Liver (tissue), 9 donors: Measurements from ENCODE around the gene KRTAP10-8. TPM values are rescaled to one million over a fixed set of nuclear protein-coding genes. Genes with fewer than 3 reads are reported as not detected.
"Not testable (repeated sequence)": the region's sequence is repeated elsewhere in the genome, so short reads cannot be mapped to it uniquely, and the experiment has no call there.

ENCODE experiments used
- DNase-seq: peaks from one replicate; pipeline ENCODE4 v3.0.0-alpha.2; 2017; ENCODE audit warnings: low spot score
- H3K27ac ChIP-seq, 2 donors: one replicate each; pipeline ENCODE4 v1.7.0; 2013; ENCODE audit warnings: inconsistent platforms in 2 of 2, low read length in 2 of 2, control low read depth in 1 of 2, low read depth in 1 of 2, mild to moderate bottlenecking in 1 of 2
- H3K27me3 ChIP-seq, 4 donors: one replicate each; pipeline versions ENCODE4 v1.6.1 to v1.7.0; 2013; ENCODE audit warnings: low read length in 3 of 4, inconsistent platforms in 1 of 4, mild to moderate bottlenecking in 1 of 4, moderate library complexity in 1 of 4; ENCODE audit not compliant: control insufficient read depth in 4 of 4, insufficient read depth in 4 of 4
- H3K36me3 ChIP-seq, 4 donors: one replicate each; pipeline versions ENCODE4 v1.6.1 to v1.7.0; 2013; ENCODE audit warnings: low read length in 3 of 4, mild to moderate bottlenecking in 3 of 4, low read depth in 1 of 4, moderate library complexity in 1 of 4; ENCODE audit not compliant: control insufficient read depth in 4 of 4, insufficient read depth in 3 of 4
- H3K4me1 ChIP-seq, 4 donors: one replicate each; pipeline versions ENCODE4 v1.6.1 to v1.7.0; 2013; ENCODE audit warnings: low read length in 3 of 4, mild to moderate bottlenecking in 3 of 4, moderate library complexity in 1 of 4; ENCODE audit not compliant: control insufficient read depth in 4 of 4, insufficient read depth in 4 of 4
- H3K4me3 ChIP-seq, 3 donors: one replicate each; pipeline versions ENCODE4 v1.6.1 to v1.7.0; 2013; ENCODE audit warnings: low read length in 3 of 3, control low read depth in 1 of 3, low read depth in 1 of 3, mild to moderate bottlenecking in 1 of 3
- H3K9ac ChIP-seq, 2 donors: one replicate each; pipeline ENCODE4 v1.7.0; 2013; ENCODE audit warnings: low read length in 2 of 2, mild to moderate bottlenecking in 2 of 2, moderate library complexity in 2 of 2, control low read depth in 1 of 2, low read depth in 1 of 2
- H3K9me3 ChIP-seq, 4 donors: one replicate each; pipeline versions ENCODE4 v1.6.1 to v1.7.0; 2013; ENCODE audit warnings: low read length in 3 of 4; ENCODE audit not compliant: control insufficient read depth in 4 of 4
- FOXA1 ChIP-seq: IDR thresholded peaks from 2 replicates; pipeline ENCODE4 v1.6.1; 2016; ENCODE audit warnings: antibody characterized with exemption
- HNF4A ChIP-seq, 2 donors: conservative IDR thresholded peaks; 2 replicates each; pipeline ENCODE4 v1.6.1; 2016; ENCODE audit warnings: antibody characterized with exemption in 2 of 2, mild to moderate bottlenecking in 2 of 2
- MAX ChIP-seq: IDR thresholded peaks from 2 replicates; pipeline ENCODE4 v1.6.1; 2016; ENCODE audit warnings: antibody characterized with exemption
- NR2F2 ChIP-seq: IDR thresholded peaks from 2 replicates; pipeline ENCODE4 v1.6.1; 2016; ENCODE audit warnings: antibody characterized with exemption
- REST ChIP-seq: IDR thresholded peaks from 2 replicates; pipeline ENCODE4 v1.6.1; 2016; ENCODE audit warnings: antibody characterized with exemption, mild to moderate bottlenecking
- RXRA ChIP-seq, 2 donors: IDR thresholded peaks; 2 replicates each; pipeline ENCODE4 v1.6.1; 2017 to 2018; ENCODE audit warnings: antibody characterized with exemption in 2 of 2, mild to moderate bottlenecking in 1 of 2
- SP1 ChIP-seq: IDR thresholded peaks from 2 replicates; pipeline ENCODE4 v1.6.1; 2018; ENCODE audit warnings: antibody characterized with exemption, mild to moderate bottlenecking
- TAF1 ChIP-seq: conservative IDR thresholded peaks from 2 replicates; pipeline ENCODE4 v1.6.1; 2016; ENCODE audit warnings: antibody characterized with exemption, mild to moderate bottlenecking
- YY1 ChIP-seq: IDR thresholded peaks from 2 replicates; pipeline ENCODE4 v1.6.1; 2016; ENCODE audit warnings: antibody characterized with exemption, mild to moderate bottlenecking
- WGBS: extraction: QIAGEN DNeasy Blood & Tissue Kit; methylation state at CpG from one replicate; pipeline ENCODE4 v1.1.7; 2013; 5-methylcytosine and 5-hydroxymethylcytosine counted together
- polyA plus RNA-seq, 2 donors: library from polyadenylated mRNA; stranded (reverse) in 1 of 2; unstranded in 1 of 2; fragments of 200-250 nt in 1 of 2; fragments of >200 nt in 1 of 2; fragmentation: Nextera tagmentation in 1 of 2; extraction: Ambion mirVana in 1 of 2; gene quantifications; one replicate each; pipeline versions ENCODE4 v1.2.1 to v1.2.3, GENCODE V29; 2013 to 2015
- total RNA-seq, 2 donors: library from RNA; depleted of rRNA; stranded (reverse); fragments of >200 nt; gene quantifications; one replicate each; pipeline ENCODE4 v1.2.3, GENCODE V29; 2014
- donor health status: healthy.
- donor health status: healthy.
- donor health status: healthy.
- donor health status: healthy.
- donor health status: healthy.

KRTAP10-8 gene
- total and polyA plus RNA-seq, 4 donors: not detected

- TF ChIP-seq REST (no peak), MAX (no peak), HNF4A (conservative IDR thresholded peaks at IDR 0.05) (no peak)
Measured at GRCh38 chr21:44626673-44627143, 14.8 kb downstream of the KRTAP10-8 start, which contains the start of gene KRTAP10-9 (continued).

GRCh38 chr21:44627181-44627822 lies 15.4 kb downstream of the KRTAP10-8 start:
- not testable (repeated sequence) for H3K4me1 ChIP-seq, H3K27ac ChIP-seq, H3K4me3 ChIP-seq, H3K9ac ChIP-seq, H3K36me3 ChIP-seq, DNase-seq, H3K27me3 ChIP-seq
- 85% methylated on average over 20 of the region's 20 CpGs for WGBS
- H3K9me3 ChIP-seq: peaks cover 3 to 12% (median 6%) of the 10 kb centered on the region in 4 donors

- H3K9ac ChIP-seq, H3K4me3 ChIP-seq, H3K4me1 ChIP-seq, H3K27me3 ChIP-seq, H3K27ac ChIP-seq, DNase-seq, H3K36me3 ChIP-seq: not testable (repeated sequence)
- H3K9me3 ChIP-seq: peaks cover 3 to 11% (median 7%) of the 10 kb centered on the region in 4 donors
- 46% methylated on average over 15 of the region's 15 CpGs for WGBS
Measured at GRCh38 chr21:44627831-44628233, 16.0 kb downstream of the KRTAP10-8 start.

- Histone ChIP-seq H3K9ac (no peak overlapping the region), H3K4me3 (no peak overlapping the region), H3K4me1 (no peaks in the 10 kb centered on the region), H3K27me3 (no peaks in the 10 kb centered on the region), H3K9me3 (peaks cover 3 to 11% (median 7%) of the 10 kb centered on the region in 4 donors), H3K36me3 (no peaks in the 10 kb centered on the region), H3K27ac (no peak overlapping the region)
- TF ChIP-seq REST: no peak
- no peak for TF ChIP-seq RXRA (IDR thresholded peaks at IDR 0.05)
- TF ChIP-seq TAF1: no peak
- TF ChIP-seq FOXA1: no peak
- TF ChIP-seq YY1: no peak
- TF ChIP-seq SP1: no peak
- no peak for TF ChIP-seq NR2F2
- no peak for DNase-seq
- 77% methylated on average over 18 of the region's 18 CpGs for WGBS
Measured at GRCh38 chr21:44628707-44629391, 17.0 kb downstream of the KRTAP10-8 start.
